MM.1S (cell line): ENCODE data around the gene KCNQ1.

Source experiments
- EZH2 ChIP-seq: fragments of 300-600 bp; sonication (generic); optimal IDR thresholded peaks from 2 replicates; pipeline ENCODE3; 2017; ENCODE audit warnings: low read depth, mild to moderate bottlenecking, antibody characterized with exemption, low read length, mixed read lengths
- TF ChIP-seq, protein P1 (sequence below): fragments of 300-600 bp; sonication (generic); IDR thresholded peaks from 2 replicates; pipeline ENCODE4 v1.5.1; 2016; ENCODE audit warnings: antibody characterized with exemption, low read length, mixed read lengths

DNA sequence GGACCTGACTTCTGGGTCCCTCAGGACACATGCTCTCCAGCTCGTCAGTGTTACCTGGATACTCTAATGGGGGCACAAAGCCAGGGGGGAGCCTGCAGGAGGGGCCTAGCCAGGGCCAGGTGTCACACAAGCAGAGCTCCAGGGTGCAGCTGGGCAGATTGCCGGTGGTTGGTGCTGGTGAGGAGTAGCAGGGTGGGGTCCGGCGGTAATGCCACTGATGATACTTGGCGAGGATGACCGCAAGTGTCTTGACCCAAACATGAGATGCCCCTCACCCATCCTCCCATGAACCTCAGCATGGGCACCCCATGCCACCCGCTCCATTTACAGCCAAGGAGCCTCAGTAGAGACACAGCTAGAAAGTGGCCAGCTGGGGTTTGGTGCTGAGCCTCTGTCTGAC is 270.1 kb downstream of the KCNQ1 start:
- TF ChIP-seq, protein P1, sequence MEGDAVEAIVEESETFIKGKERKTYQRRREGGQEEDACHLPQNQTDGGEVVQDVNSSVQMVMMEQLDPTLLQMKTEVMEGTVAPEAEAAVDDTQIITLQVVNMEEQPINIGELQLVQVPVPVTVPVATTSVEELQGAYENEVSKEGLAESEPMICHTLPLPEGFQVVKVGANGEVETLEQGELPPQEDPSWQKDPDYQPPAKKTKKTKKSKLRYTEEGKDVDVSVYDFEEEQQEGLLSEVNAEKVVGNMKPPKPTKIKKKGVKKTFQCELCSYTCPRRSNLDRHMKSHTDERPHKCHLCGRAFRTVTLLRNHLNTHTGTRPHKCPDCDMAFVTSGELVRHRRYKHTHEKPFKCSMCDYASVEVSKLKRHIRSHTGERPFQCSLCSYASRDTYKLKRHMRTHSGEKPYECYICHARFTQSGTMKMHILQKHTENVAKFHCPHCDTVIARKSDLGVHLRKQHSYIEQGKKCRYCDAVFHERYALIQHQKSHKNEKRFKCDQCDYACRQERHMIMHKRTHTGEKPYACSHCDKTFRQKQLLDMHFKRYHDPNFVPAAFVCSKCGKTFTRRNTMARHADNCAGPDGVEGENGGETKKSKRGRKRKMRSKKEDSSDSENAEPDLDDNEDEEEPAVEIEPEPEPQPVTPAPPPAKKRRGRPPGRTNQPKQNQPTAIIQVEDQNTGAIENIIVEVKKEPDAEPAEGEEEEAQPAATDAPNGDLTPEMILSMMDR: no peak
- no peak for TF ChIP-seq EZH2
